Pons (tissue), 1 donor: ENCODE data around the gene UBE2V1.
"Not testable (repeated sequence)": the region's sequence is repeated elsewhere in the genome, so short reads cannot be mapped to it uniquely, and the experiment has no call there.

Experiments used
- DNase-seq: peaks from one replicate; pipeline ENCODE4 v3.0.0-alpha.2; 2016; ENCODE audit warnings: low spot score

The UBE2V1 gene

GRCh38 chr20:50137702-50138101 is 24.8 kb upstream of the UBE2V1 start:
- DNase-seq: peak; percentile 92

GRCh38 chr20:50136822-50137599 is 24.1 kb upstream of the UBE2V1 start:
- DNase-seq: no peak

- DNase-seq: not testable (repeated sequence)
Measured at GRCh38 chr20:50135157-50135556, 22.2 kb upstream of the UBE2V1 start.

GRCh38 chr20:50133474-50134217 is 20.7 kb upstream of the UBE2V1 start:
- DNase-seq: no peak

GRCh38 chr20:50133041-50133440 is 20.1 kb upstream of the UBE2V1 start:
- no peak for DNase-seq

- no peak for DNase-seq
Measured at GRCh38 chr20:50130995-50131394, 18.0 kb upstream of the UBE2V1 start.

GRCh38 chr20:50130356-50130723 is 17.4 kb upstream of the UBE2V1 start:
- DNase-seq: no peak

GRCh38 chr20:50129662-50130355 is 16.9 kb upstream of the UBE2V1 start:
- DNase-seq: no peak

GRCh38 chr20:50128520-50128905 is 15.6 kb upstream of the UBE2V1 start:
- DNase-seq: no peak

GRCh38 chr20:50127587-50128519 is 14.9 kb upstream of the UBE2V1 start:
- DNase-seq: no peak

- DNase-seq: no peak
Measured at GRCh38 chr20:50126662-50127061, 13.7 kb upstream of the UBE2V1 start.

GRCh38 chr20:50125279-50125678 is 12.3 kb upstream of the UBE2V1 start:
- no peak for DNase-seq

- no peak for DNase-seq
Measured at GRCh38 chr20:50124496-50124895, 11.5 kb upstream of the UBE2V1 start.

- DNase-seq: no peak
Measured at GRCh38 chr20:50123418-50123817, 10.5 kb upstream of the UBE2V1 start.

GRCh38 chr20:50122763-50123162 is 9.8 kb upstream of the UBE2V1 start:
- no peak for DNase-seq

GRCh38 chr20:50121858-50122271 is 8.9 kb upstream of the UBE2V1 start:
- no peak for DNase-seq

GRCh38 chr20:50120935-50121693 is 8.2 kb upstream of the UBE2V1 start:
- DNase-seq: peak; percentile 78

- DNase-seq: no peak
Measured at GRCh38 chr20:50118203-50118602, 5.3 kb upstream of the UBE2V1 start.

- no peak for DNase-seq
Measured at GRCh38 chr20:50116368-50116999, 3.5 kb upstream of the UBE2V1 start.

- peak; percentile 98 for DNase-seq
Measured at GRCh38 chr20:50115591-50116367, 2.8 kb upstream of the UBE2V1 start.
